Body of pancreas (tissue), 4 donors: ENCODE data around the gene PLAAT4. TPM values are rescaled to one million over a fixed set of nuclear protein-coding genes. Genes with fewer than 3 reads are reported as not detected.

Source experiments
- ATAC-seq: fragments of 150-250 bp; one replicate; pipeline ENCODE4 v1.9.1; 2016
- DNase-seq, 4 donors: peaks; one replicate each; pipeline ENCODE4 v3.0.0-alpha.2; 2019
- H3K27ac ChIP-seq, 4 donors: fragments of 200-600 bp; sonication (generic); 1 replicate in 3 of 4; 2 replicates in 1 of 4; pipeline versions ENCODE4 v1.5.1 to v1.6.1; 2016 to 2019; ENCODE audit warnings: mild to moderate bottlenecking in 1 of 4, mixed read lengths in 1 of 4, moderate library complexity in 1 of 4
- H3K27me3 ChIP-seq, 2 donors: fragments of 200-600 bp; sonication (generic); one replicate each; pipeline ENCODE4 v1.6.0; 2016; ENCODE audit warnings: mild to moderate bottlenecking in 1 of 2
- H3K36me3 ChIP-seq, 2 donors: fragments of 200-600 bp; sonication (generic); replicated peaks in 1 of 2; 2 replicates each; pipeline ENCODE4 v1.5.1; 2016; ENCODE audit warnings: low read depth in 2 of 2; ENCODE audit not compliant: insufficient read depth in 1 of 2
- H3K4me1 ChIP-seq: fragments of 200-600 bp; sonication (generic); one replicate; pipeline ENCODE4 v1.6.0; 2016
- H3K4me3 ChIP-seq, 2 donors: fragments of 200-600 bp; sonication (generic); 1 replicate in 1 of 2; 2 replicates in 1 of 2; pipeline ENCODE4 v1.5.1; 2016 to 2019
- H3K9me3 ChIP-seq, 3 donors: fragments of 200-600 bp; sonication (generic); 1 replicate in 2 of 3; 2 replicates in 1 of 3; pipeline ENCODE4 v1.5.1; 2016
- POLR2A ChIP-seq, 3 donors: fragments of 450-650 bp; IDR thresholded peaks; one replicate each; pipeline ENCODE4 v1.6.1; 2016; ENCODE audit warnings: antibody characterized with exemption in 3 of 3, mild to moderate bottlenecking in 2 of 3
- WGBS, 2 donors: methylation state at CpG; one replicate each; pipeline ENCODE4 v1.1.5; 2017; 5-methylcytosine and 5-hydroxymethylcytosine counted together
- intact Hi-C: fragments of 100-400 bp; cut with DNase I; formaldehyde crosslinking; loops from one replicate; pipeline ENCODE4 v1.15.1; 2023
- total RNA-seq, 2 donors: library from RNA; depleted of rRNA; stranded (reverse); fragments of >200 nt; gene quantifications; one replicate each; pipeline ENCODE4 v1.1.0, GENCODE V29; 2016
- TF ChIP-seq, protein P1 (sequence below), 7 experiments: fragments of 450-650 bp in 4 of 7; fragments of 200-600 bp in 3 of 7; sonication (generic) in 3 of 7; IDR thresholded peaks; one replicate each; pipeline ENCODE4 v1.5.1; 2016 to 2019; ENCODE audit warnings: antibody characterized with exemption in 7 of 7

Gene PLAAT4, protein sequence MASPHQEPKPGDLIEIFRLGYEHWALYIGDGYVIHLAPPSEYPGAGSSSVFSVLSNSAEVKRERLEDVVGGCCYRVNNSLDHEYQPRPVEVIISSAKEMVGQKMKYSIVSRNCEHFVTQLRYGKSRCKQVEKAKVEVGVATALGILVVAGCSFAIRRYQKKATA
- total RNA-seq, result 10 to 100 TPM in 1 of 2 donors, 1 to 10 TPM in 1; 4.0 to 14.5 TPM

DNA sequence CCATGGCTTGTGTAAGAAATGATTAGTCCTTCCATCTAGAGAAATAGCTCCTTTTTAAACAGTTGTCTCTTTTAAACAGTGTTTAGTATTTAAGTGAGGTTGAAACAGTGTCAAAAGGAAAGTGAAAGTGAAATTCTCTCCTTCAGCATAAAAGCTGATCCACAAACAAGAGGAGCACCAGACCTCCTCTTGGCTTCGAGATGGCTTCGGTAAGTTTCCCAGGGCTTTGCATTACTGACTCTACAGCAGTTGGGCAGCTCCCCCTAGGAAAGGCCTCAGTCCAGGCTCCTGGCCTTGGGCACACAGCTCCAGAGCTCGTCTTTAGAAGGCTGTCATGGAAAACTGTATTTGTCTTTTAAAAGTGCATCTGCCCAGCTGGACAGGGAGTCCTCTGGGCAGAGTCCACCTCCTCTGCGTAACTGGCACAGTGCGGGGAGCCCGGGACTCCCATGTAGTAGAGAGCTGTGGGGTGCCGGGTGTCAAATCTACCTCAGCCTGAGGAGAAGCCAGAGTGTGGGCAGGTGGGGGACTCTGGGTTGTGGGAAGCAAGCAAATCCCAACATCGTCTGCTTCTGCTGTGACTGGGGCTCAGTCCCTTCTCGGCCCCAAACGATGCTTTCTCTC, at the start of gene PLAAT4:
PLAAT4 (plus strand) TSS at position 140 of the 624 bp plus-strand sequence; CDS start at position 201, 61 bp downstream.
- H3K36me3 ChIP-seq, result no peaks in the 10 kb centered on the region
- peak within 1 kb of the TSS; percentile 18 to 84 (median 70) for H3K27ac ChIP-seq
- WGBS, 2 donors, result 21 to 28% methylated on average over 10 of the region's 10 CpGs
- TF ChIP-seq, protein P1, sequence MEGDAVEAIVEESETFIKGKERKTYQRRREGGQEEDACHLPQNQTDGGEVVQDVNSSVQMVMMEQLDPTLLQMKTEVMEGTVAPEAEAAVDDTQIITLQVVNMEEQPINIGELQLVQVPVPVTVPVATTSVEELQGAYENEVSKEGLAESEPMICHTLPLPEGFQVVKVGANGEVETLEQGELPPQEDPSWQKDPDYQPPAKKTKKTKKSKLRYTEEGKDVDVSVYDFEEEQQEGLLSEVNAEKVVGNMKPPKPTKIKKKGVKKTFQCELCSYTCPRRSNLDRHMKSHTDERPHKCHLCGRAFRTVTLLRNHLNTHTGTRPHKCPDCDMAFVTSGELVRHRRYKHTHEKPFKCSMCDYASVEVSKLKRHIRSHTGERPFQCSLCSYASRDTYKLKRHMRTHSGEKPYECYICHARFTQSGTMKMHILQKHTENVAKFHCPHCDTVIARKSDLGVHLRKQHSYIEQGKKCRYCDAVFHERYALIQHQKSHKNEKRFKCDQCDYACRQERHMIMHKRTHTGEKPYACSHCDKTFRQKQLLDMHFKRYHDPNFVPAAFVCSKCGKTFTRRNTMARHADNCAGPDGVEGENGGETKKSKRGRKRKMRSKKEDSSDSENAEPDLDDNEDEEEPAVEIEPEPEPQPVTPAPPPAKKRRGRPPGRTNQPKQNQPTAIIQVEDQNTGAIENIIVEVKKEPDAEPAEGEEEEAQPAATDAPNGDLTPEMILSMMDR (IDR thresholded peaks at IDR 0.05), result no peak
- TF ChIP-seq POLR2A (IDR thresholded peaks at IDR 0.05), result no peak
- intact Hi-C loops, result no loop called here
- peak within 1 kb of the TSS; percentile 0 to 4 for H3K4me3 ChIP-seq
- H3K4me1 ChIP-seq, result peaks cover 25% of the 10 kb centered on the region
- DNase-seq (peak; percentile 18 to 50 (median 40)), ATAC-seq (peak; percentile 51)
- H3K27me3 ChIP-seq, result no peaks in the 10 kb centered on the region
- no peaks in the 10 kb centered on the region for H3K9me3 ChIP-seq

DNA sequence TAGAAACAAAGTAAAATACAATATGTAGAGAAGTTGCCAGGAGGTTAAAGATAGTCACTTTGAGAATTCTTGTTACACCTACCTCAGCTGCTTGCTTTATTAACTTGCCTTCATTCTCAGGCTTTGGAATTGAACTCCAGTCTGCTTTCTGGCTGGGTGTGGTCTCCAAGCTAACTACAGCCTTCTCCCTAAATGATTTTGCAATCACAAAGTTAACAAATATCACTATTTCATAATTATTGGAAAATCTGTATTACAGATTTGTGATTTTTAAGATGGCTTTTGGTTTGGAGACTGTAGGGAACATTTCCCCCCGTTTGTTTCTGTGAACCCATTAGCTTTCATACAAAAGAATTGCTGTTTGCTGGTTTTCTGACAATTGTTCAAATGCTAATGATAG, 47.8 kb upstream of the PLAAT4 start:
- no peaks in the 10 kb centered on the region for H3K27me3 ChIP-seq
- H3K27ac ChIP-seq, result peak overlapping the region; percentile 20 to 89 (median 75)
- TF ChIP-seq, protein P1 (IDR thresholded peaks at IDR 0.05), result no peak
- no peak for TF ChIP-seq POLR2A (IDR thresholded peaks at IDR 0.05)
- ATAC-seq, result no peak
- H3K9me3 ChIP-seq, result no peaks in the 10 kb centered on the region
- no peak for DNase-seq
- H3K36me3 ChIP-seq, result no peaks in the 10 kb centered on the region
- intact Hi-C loops, result no loop called here
- no peak overlapping the region for H3K4me3 ChIP-seq
- H3K4me1 ChIP-seq, result peaks cover 39% of the 10 kb centered on the region
- 36 to 40% methylated on average over 1 of the region's 1 CpG for WGBS, 2 donors

DNA sequence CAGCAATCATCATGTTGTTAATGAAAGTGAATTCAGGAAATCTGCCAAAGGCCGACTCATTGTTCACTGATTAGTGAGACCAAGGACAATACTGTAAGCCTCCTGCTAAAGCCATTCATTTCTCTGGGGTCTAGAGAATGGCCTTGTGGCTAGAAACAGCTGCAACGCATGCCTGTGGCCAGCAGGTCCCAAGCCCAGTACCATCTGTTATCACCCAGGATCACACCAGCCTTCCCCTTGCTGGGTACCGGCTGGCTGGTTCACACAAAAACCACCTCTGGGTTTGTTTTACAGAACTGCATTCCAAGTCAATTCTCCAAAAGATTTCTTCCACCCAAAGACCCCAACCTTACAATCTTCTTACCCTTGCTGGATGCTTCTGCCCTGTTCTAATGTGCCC, 46.7 kb upstream of the PLAAT4 start:
- peaks cover 49% of the 10 kb centered on the region for H3K4me1 ChIP-seq
- peak overlapping the region; percentile 53 to 89 (median 75) for H3K27ac ChIP-seq
- WGBS, 2 donors, result 0 to 14% methylated on average over 3 of the region's 3 CpGs
- peak; percentile 55 for ATAC-seq
- no peaks in the 10 kb centered on the region for H3K36me3 ChIP-seq
- no peaks in the 10 kb centered on the region for H3K9me3 ChIP-seq
- intact Hi-C loops, result no loop called here
- H3K4me3 ChIP-seq, result peak overlapping the region in 1 of 2 donors; percentile 39
- peak; percentile 47 to 74 (median 60) for DNase-seq
- no peaks in the 10 kb centered on the region for H3K27me3 ChIP-seq
- TF ChIP-seq, protein P1 (IDR thresholded peaks at IDR 0.05), result peak in 3 of 7 experiments; percentile 8 to 35 (median 26)
- peak in 2 of 3 donors; percentile 32 to 39 for TF ChIP-seq POLR2A (IDR thresholded peaks at IDR 0.05)

DNA sequence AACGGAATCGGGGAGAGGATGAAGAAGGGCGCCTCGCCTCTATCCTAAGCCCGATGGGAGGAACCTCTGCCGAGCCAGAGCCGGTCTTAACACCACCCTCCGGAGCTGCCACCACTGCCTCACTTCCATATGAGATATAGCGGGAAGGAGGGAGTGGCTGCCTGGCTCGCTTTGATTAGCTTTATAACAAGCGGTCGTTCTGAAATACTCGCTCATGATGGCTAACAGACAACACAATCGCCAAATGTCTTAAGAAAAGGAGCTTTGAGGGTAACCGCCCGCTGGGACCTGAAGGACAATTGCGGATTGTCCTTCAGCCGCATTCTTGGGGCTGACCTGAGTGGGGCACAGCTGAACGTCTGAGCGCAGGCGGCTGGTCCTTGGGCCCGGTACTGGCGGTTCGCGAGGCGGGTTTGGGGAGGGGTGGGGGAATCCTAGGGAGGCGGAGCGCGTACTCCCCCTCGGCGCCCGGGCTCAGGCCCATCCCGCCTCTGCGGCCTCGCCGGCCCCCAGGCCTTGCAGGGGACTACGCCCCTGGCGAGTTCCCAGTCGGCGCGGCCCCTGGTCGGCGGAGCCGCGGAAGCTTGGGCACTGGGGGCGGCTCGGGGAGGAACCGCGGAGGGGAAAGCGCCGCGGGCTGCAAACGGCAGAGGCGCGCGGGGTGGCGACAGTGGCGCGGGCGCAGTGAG, 45.9 kb upstream of the PLAAT4 start, which contains the start of gene PLAAT5:
PLAAT5 (minus strand) TSS at position 617 of the 689 bp plus-strand sequence; CDS start at position 484, 133 bp downstream.
- H3K4me1 ChIP-seq, result peaks cover 53% of the 10 kb centered on the region
- TF ChIP-seq POLR2A (IDR thresholded peaks at IDR 0.05), result peak in 1 of 3 donors; percentile 16
- TF ChIP-seq, protein P1 (IDR thresholded peaks at IDR 0.05), result no peak
- 6 to 17% methylated on average over 36 to 60 of the region's 60 CpGs for WGBS, 2 donors

More for the DNA sequence above, 45.9 kb upstream of the PLAAT4 start, which contains the start of gene PLAAT5:
- Histone ChIP-seq H3K9me3 (no peaks in the 10 kb centered on the region), H3K4me3 (peak within 1 kb of the TSS; percentile 39 to 53), H3K27ac (peak within 1 kb of the TSS; percentile 53 to 89 (median 75)), H3K27me3 (no peaks in the 10 kb centered on the region), H3K36me3 (no peaks in the 10 kb centered on the region)
- intact Hi-C loops, result no loop called here
- DNase-seq (peak; percentile 26 to 57 (median 32)), ATAC-seq (peak; percentile 37)
